WI38 (cell line): ENCODE measurements around the gene PPIB.

ENCODE experiments used
- H3K4me3 ChIP-seq: 2 replicates; pipeline ENCODE4 v1.5.1; 2011; ENCODE audit warnings: low read depth, mild to moderate bottlenecking, control low read depth, low read length
- TF ChIP-seq, protein P1 (sequence below): IDR thresholded peaks from 2 replicates; pipeline ENCODE4 v1.5.1; 2012; ENCODE audit warnings: low read depth, mild to moderate bottlenecking, control low read depth, low read length

Gene PPIB

DNA sequence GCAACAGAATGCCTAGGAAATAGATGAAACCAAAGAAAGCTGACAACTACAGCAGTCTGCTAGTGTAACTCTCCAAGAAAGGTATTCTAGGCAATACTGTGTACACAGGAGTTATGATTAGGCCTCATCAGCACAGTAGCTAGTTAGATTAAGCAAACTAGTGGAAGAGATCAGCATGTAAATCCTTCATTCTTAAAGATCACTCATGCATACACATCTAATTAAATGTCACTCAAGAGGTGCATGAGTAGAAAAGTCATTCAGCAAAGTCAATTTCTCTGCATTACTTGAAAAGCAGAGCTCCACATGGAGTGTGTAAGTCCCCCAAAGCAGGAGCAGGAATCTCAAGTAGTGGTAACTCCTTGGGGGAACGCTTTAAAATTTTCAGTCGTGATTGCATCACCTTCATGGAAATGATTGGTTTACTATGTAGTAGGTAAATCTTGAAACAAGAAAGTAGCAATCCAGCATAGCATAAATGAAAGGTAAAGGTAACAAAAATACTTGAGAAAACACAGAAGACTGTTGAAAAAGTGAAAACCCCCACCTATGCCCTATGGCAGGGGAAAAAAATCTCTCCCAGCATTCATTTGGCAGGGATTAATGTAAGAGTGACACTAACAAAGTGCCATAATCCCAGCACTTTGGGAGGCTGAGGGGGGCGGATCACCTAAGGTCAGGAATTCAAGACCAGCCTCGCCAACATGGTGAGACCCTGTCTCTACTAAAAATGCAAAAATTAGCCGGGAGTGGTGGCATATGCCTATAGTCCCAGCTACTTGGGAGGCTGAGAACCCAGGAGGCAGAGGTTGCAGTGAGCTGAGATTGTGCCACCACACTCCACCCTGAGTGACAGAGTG, 29.4 kb upstream of the PPIB start:
- H3K4me3 ChIP-seq = no peak overlapping the region
- TF ChIP-seq, protein P1, sequence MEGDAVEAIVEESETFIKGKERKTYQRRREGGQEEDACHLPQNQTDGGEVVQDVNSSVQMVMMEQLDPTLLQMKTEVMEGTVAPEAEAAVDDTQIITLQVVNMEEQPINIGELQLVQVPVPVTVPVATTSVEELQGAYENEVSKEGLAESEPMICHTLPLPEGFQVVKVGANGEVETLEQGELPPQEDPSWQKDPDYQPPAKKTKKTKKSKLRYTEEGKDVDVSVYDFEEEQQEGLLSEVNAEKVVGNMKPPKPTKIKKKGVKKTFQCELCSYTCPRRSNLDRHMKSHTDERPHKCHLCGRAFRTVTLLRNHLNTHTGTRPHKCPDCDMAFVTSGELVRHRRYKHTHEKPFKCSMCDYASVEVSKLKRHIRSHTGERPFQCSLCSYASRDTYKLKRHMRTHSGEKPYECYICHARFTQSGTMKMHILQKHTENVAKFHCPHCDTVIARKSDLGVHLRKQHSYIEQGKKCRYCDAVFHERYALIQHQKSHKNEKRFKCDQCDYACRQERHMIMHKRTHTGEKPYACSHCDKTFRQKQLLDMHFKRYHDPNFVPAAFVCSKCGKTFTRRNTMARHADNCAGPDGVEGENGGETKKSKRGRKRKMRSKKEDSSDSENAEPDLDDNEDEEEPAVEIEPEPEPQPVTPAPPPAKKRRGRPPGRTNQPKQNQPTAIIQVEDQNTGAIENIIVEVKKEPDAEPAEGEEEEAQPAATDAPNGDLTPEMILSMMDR = no peak

DNA sequence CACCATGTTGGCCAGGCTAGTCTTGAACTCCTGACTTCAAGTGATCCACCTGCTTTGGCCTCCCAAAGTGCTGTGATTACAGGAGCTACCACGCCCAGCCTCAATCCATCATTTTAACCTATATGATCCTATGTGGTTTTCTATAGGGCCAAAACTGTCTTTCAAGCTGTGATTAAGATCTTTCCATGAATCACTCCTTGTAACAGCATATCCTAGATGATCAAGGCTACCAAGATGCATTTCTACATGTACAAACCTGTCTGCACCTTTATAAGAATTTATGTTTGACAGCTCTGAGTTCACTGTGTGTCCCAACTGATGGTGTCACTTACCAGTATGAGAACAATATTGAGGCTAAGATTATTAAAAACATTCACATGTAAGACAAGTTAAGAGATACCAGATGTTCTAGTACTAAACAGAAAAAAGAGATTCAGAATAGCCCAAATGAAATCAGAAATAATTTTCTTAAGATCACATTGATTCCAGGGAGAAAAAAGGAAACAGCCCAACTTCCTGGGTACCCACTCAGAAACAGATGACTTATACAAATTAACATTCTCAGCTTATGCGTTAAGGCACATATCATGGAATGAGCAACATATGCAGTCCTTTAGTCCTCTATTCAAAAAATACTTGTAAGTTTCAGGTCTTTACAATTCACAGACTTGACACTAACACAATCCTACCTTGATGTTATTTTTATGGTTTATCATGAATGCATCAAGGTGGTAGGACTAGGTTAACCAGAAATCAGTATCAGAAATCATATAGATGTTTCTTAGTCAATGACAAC, 24.8 kb upstream of the PPIB start:
- TF ChIP-seq, protein P1 = no peak
- H3K4me3 ChIP-seq = no peak overlapping the region

DNA sequence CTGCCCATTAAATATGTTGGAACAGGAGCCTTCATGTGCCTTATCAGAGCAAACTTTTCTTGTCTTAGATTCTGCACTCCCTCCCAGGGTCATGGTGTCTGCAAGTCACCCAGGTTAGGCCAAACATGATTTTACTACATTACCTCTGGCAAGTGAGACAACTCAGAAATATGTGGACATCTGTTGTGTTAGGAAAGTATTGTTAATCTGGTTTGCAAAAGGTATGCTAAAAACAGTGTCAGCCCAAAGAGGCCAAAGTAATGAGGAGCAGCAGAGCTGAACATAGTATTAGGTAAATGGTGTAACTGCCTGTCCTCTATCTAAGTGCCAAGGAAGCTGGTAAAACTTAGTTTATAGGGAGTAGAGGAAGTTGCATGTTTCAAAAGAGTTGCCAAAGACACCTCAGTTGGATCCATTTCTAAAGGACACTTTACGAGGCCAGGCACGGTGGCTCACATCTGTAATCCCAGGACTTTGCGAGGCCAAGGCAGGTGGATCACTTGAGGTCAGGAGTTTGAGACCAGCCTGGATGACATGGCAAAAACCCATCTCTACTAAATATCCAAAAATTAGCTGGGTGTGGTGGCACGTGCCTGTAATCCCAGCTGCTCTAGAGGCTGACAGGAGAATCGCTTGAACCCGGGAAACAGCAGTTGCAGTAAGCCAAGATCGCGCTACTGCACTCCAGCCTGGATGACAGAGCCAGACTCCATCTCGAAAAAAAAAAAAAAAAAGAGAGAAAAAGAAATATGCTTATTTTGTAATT, 22.5 kb upstream of the PPIB start:
- no peak overlapping the region for H3K4me3 ChIP-seq
- TF ChIP-seq, protein P1 = no peak

DNA sequence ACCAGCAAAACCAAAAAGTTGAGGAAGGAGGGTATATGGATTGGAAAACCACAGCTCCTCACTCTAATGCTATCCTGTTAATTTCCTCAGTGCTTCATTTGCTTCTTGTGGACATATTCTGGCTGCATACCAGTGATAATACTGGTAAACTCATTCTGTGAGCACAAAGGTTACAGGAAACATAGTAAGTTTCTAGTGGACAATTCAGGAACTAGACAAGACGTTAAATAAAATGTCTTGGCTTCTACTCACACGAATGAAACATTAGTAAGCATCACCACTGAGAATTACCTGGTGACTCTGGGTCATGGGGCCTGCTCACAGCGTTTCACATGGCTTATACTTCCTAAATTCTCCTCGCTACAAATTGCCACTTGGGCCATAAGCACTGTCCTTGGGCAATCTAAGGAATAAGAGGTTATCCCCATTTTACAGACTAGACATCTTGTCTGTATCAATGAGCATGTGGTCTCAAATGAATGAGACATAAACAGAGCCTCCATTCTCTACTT, 20.1 kb upstream of the PPIB start:
- TF ChIP-seq, protein P1 = no peak
- H3K4me3 ChIP-seq = no peak overlapping the region

DNA sequence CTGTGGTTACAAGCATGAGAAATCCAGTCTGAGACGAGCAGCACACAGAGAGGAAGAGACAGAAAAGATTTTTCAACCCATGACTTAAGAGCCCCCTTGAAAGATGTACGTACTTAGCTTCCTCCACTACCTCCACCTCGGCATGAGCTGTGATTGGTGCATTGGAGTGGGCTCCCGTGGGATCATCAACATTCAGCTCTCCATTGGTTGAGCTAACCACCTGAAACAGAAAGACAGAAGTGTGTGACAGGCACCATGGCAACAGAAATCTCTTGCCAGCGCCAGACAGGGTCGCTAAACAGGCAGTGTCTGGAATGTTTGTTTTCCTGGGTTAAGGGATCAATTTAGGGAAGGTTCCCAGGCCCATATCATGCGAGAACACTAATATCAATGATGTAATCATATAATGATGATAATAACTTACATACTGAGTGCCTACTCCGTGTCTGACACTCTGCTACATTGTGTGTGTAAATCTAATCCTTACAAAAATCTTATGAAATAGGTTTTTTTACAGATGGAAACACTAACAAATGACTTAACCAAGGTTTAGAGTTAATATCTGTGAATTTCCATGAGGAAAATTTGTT, 17.5 kb upstream of the PPIB start:
- TF ChIP-seq, protein P1 = no peak
- H3K4me3 ChIP-seq = no peak overlapping the region

DNA sequence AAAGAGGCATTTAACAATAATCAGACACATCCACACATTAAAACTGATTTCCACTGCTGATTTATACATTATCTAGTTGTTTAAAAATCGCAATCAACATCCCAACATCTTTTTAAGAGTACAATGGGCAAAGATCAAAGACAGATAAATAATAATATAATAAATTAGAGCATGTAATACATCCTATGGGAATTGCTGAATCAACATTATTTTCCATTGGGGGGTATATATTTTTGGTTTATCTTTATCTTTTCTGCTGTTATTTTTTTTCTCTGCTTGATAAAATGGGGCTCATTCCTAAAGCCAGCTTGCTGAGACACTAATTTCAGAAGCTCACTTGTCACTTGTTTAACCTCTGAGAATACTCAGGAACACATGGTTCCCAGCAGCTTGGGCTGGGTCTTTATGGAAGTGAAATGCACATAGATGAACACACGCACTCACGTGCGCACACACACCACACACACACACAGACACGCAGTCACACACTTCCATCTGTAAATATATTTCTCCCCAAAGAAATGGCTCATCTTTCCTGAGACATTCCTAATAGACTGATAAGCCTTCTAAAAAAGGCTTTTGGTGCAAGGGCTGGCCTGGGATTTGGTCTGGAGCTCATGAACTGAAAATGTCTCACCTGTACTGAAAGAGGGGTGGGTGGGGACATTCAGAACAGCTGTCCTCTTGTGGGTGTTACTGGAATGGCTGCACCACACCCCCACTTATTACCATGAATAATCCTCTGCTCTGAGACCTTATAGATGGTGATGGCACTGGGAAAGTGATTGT, 3.5 kb upstream of the PPIB start:
- H3K4me3 ChIP-seq = no peak overlapping the region
- TF ChIP-seq, protein P1 = no peak
